K562 (cell line): ENCODE data around the gene ZEB2. TPM values are rescaled to one million over a fixed set of nuclear protein-coding genes. Genes with fewer than 3 reads are reported as not detected.

ENCODE experiments used
- BDP1 ChIP-seq: IDR thresholded peaks from 3 replicates; pipeline ENCODE4 v1.6.1; 2011; ENCODE audit not compliant: insufficient read length, insufficient read depth
- SRF ChIP-seq, 2 experiments: fragments of 250-450, 450-650 bp in 1 of 2; sonication (Bioruptor Pico) in 1 of 2; sonication (generic) in 1 of 2; formaldehyde crosslinking; IDR thresholded peaks; 2 replicates each; pipeline versions ENCODE4 v1.5.0 to v1.5.1; 2020 to 2022; ENCODE audit warnings: mild to moderate bottlenecking in 1 of 2, missing genetic modification reagents in 1 of 2
- ZBTB40 ChIP-seq, 2 experiments: fragments of 450-650 bp in 1 of 2; sonication (generic) in 1 of 2; formaldehyde crosslinking in 1 of 2; IDR thresholded peaks; 2 replicates each; pipeline versions ENCODE4 v1.7.1 to v1.9.0; 2016 to 2022; ENCODE audit warnings: inconsistent platforms in 1 of 2, mild to moderate bottlenecking in 1 of 2, missing genetic modification reagents in 1 of 2
- ZNF445 ChIP-seq: fragments of 250-450 bp; sonication (Bioruptor Pico); IDR thresholded peaks from 2 replicates; pipeline ENCODE4 v1.4.0; 2020; ENCODE audit warnings: low read depth, mild to moderate bottlenecking, moderate library complexity
- polyA plus RNA-seq, 8 experiments: library from polyadenylated mRNA; depleted of rRNA in 4 of 8; stranded (reverse) in 5 of 8; unstranded in 3 of 8; fragments of >200 nt; fragmentation: Nextera tagmentation in 2 of 8; fragmentation: Illumina TruSeq in 1 of 8; extraction: Ambion mirVana in 2 of 8; extraction: Trizol in 1 of 8; gene quantifications; 2 replicates each; pipeline versions ENCODE4 v1.2.1 to v1.2.3, GENCODE V29; 2011 to 2014; ENCODE audit warnings: inconsistent platforms in 1 of 8, missing spikeins in 1 of 8
- total RNA-seq, 7 experiments: library from RNA; depleted of rRNA in 6 of 7; stranded (reverse); fragments of >200 nt in 6 of 7; fragmentation: Illumina TruSeq in 2 of 7; extraction: Trizol in 2 of 7; gene quantifications; 2 replicates each; pipeline versions ENCODE4 v1.2.1 to v1.2.3, GENCODE V29; 2011 to 2021; ENCODE audit warnings: low replicate concordance in 1 of 7

The ZEB2 gene
- total and polyA plus RNA-seq, 9 of the 15 experiments (the other 6 are each of a cell fraction or from before 2014, with no cell fraction given): 15.1 to 113 (median 72.3) TPM

- TF ChIP-seq ZBTB40 (IDR thresholded peaks at IDR 0.05) (no peak), ZBTB40 (CRISPR knock-in tag; IDR thresholded peaks at IDR 0.05) (no peak), ZNF445 (CRISPR knock-in tag) (no peak), SRF (CRISPR knock-in tag; IDR thresholded peaks at IDR 0.05) (no peak), BDP1 (no peak)
Observed at GRCh38 chr2:144449028-144449406, 70.9 kb downstream of the ZEB2 start (continued).
